Measurements from ENCODE around the gene PLXNC1. TPM values are rescaled to one million over a fixed set of nuclear protein-coding genes. Genes with fewer than 3 reads are reported as not detected.

The PLXNC1 gene
- total and polyA plus RNA-seq, 2 donors (not counting 1 experiment from before 2014, with no cell fraction given): 15.1 to 86.9 TPM

- H4K20me1 ChIP-seq (ENCODE audit: control insufficient read depth, extremely low read depth, insufficient read depth, low read length): no peaks in the 10 kb centered on the region
Observed at GRCh38 chr12:94198469-94198868, 50.1 kb downstream of the PLXNC1 start.

DNA sequence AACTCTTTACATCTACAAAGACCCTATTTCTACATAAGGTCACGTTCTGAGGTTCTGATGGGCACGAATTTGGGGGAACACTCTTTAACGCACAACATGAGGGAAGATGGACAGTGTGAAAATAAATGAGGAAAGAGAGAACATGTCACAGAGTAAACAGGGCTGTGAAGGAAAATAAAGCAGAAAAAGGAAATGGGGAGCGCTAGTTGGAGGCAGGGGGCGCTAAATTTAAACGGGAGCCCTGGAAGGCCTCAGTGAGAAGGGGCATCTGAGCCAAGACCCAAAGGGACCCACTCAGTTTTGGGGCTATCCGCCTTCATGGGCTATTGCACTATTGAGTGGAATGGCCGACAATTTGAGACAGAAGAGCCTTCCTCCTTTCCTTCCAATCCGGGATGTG lies 50.5 kb downstream of the PLXNC1 start:
- peak in 1 of 2 donors; percentile 2 for TF ChIP-seq CTCF (conservative IDR thresholded peaks at IDR 0.05 in 1 of 2, IDR thresholded peaks at IDR 0.05 in 1 of 2; ENCODE audit: low read depth in 1 of 2, low read length in 2 of 2)
- TF ChIP-seq EZH2 (IDR thresholded peaks at IDR 0.05; ENCODE audit: low read length, missing control alignments): no peak
- no peak overlapping the region for H2AFZ ChIP-seq (ENCODE audit: low read length)
- H3K4me1 ChIP-seq (ENCODE audit: control insufficient read depth, extremely low read depth, insufficient read depth, low read length): no peaks in the 10 kb centered on the region

More at GRCh38 chr12:94198469-94198868, 50.1 kb downstream of the PLXNC1 start:
- Histone ChIP-seq H3K4me1 (ENCODE audit: control insufficient read depth, extremely low read depth, insufficient read depth, low read length) (no peaks in the 10 kb centered on the region), H3K4me2 (ENCODE audit: extremely low read depth, insufficient read depth, low read length) (no peak overlapping the region), H2AFZ (ENCODE audit: low read length) (no peak overlapping the region), H3K9me3 (ENCODE audit: control insufficient read depth, insufficient read depth, low read depth, low read length) (no peaks in the 10 kb centered on the region), H3K9ac (ENCODE audit: insufficient read depth, low read length) (no peak overlapping the region), H3K27me3 (ENCODE audit: control insufficient read depth, insufficient read depth, low read length) (no peaks in the 10 kb centered on the region), H3K4me3 (replicated peaks in 1 of 4; ENCODE audit: control extremely low read depth in 1 of 4, insufficient read depth in 1 of 4, low read depth in 3 of 4, low read length in 4 of 4) (no peak overlapping the region), H3K27ac (ENCODE audit: insufficient read depth, low read length) (no peak overlapping the region), H3K36me3 (ENCODE audit: control insufficient read depth, insufficient read depth, low read length) (no peaks in the 10 kb centered on the region), H3K79me2 (ENCODE audit: control insufficient read depth, insufficient read depth, low read length) (no peaks in the 10 kb centered on the region)
- DNase-seq (ENCODE audit: low read depth in 2 of 2): no peak
- no peak for TF ChIP-seq CTCF (conservative IDR thresholded peaks at IDR 0.05 in 1 of 2, IDR thresholded peaks at IDR 0.05 in 1 of 2; ENCODE audit: low read depth in 1 of 2, low read length in 2 of 2)
- no peak for TF ChIP-seq EZH2 (IDR thresholded peaks at IDR 0.05; ENCODE audit: low read length, missing control alignments)

DNA sequence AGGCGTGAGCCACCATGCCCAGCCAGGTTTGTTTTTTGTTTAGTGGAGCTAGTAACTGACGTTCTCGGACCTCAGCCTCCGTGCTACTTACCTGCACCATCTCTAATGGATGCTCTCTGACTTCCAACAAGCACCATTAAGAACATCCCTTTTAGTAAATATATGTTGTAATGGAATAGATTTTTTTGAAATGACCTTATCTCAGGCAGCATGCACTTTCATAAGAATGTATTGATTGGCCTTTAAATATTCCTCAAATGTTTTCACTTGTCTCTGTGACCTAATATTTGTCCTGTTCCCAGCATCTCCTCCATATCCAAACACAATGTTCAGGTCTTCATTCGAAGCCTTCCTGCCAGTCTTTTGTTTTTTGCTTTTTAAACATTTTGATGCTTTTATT lies 51.7 kb downstream of the PLXNC1 start:
- no peak for DNase-seq (ENCODE audit: low read depth in 2 of 2)
- no peak overlapping the region for H3K9ac ChIP-seq (ENCODE audit: insufficient read depth, low read length)
- H3K9me3 ChIP-seq (ENCODE audit: control insufficient read depth, insufficient read depth, low read depth, low read length): no peaks in the 10 kb centered on the region
- H3K27me3 ChIP-seq (ENCODE audit: control insufficient read depth, insufficient read depth, low read length): no peaks in the 10 kb centered on the region
- no peak for TF ChIP-seq EZH2 (IDR thresholded peaks at IDR 0.05; ENCODE audit: low read length, missing control alignments)
- TF ChIP-seq CTCF (conservative IDR thresholded peaks at IDR 0.05 in 1 of 2, IDR thresholded peaks at IDR 0.05 in 1 of 2; ENCODE audit: low read depth in 1 of 2, low read length in 2 of 2): no peak
- H3K79me2 ChIP-seq (ENCODE audit: control insufficient read depth, insufficient read depth, low read length): no peaks in the 10 kb centered on the region
- no peak overlapping the region for H3K27ac ChIP-seq (ENCODE audit: insufficient read depth, low read length)
- no peaks in the 10 kb centered on the region for H4K20me1 ChIP-seq (ENCODE audit: control insufficient read depth, extremely low read depth, insufficient read depth, low read length)
- no peak overlapping the region for H2AFZ ChIP-seq (ENCODE audit: low read length)
- H3K4me2 ChIP-seq (ENCODE audit: extremely low read depth, insufficient read depth, low read length): no peak overlapping the region
- H3K36me3 ChIP-seq (ENCODE audit: control insufficient read depth, insufficient read depth, low read length): no peaks in the 10 kb centered on the region
- H3K4me1 ChIP-seq (ENCODE audit: control insufficient read depth, extremely low read depth, insufficient read depth, low read length): no peaks in the 10 kb centered on the region
- H3K4me3 ChIP-seq (replicated peaks in 1 of 4; ENCODE audit: control extremely low read depth in 1 of 4, insufficient read depth in 1 of 4, low read depth in 3 of 4, low read length in 4 of 4): no peak overlapping the region

More for the DNA sequence above, 50.5 kb downstream of the PLXNC1 start:
- Histone ChIP-seq H3K27me3 (ENCODE audit: control insufficient read depth, insufficient read depth, low read length) (no peaks in the 10 kb centered on the region), H3K4me2 (ENCODE audit: extremely low read depth, insufficient read depth, low read length) (no peak overlapping the region), H3K9ac (ENCODE audit: insufficient read depth, low read length) (no peak overlapping the region), H3K36me3 (ENCODE audit: control insufficient read depth, insufficient read depth, low read length) (no peaks in the 10 kb centered on the region), H3K9me3 (ENCODE audit: control insufficient read depth, insufficient read depth, low read depth, low read length) (no peaks in the 10 kb centered on the region), H3K4me3 (replicated peaks in 1 of 4; ENCODE audit: control extremely low read depth in 1 of 4, insufficient read depth in 1 of 4, low read depth in 3 of 4, low read length in 4 of 4) (no peak overlapping the region), H3K27ac (ENCODE audit: insufficient read depth, low read length) (no peak overlapping the region), H3K79me2 (ENCODE audit: control insufficient read depth, insufficient read depth, low read length) (no peaks in the 10 kb centered on the region), H4K20me1 (ENCODE audit: control insufficient read depth, extremely low read depth, insufficient read depth, low read length) (no peaks in the 10 kb centered on the region)
- DNase-seq (ENCODE audit: low read depth in 2 of 2): no peak

Measured in fibroblast of lung (primary cell).